DOHH2 (cell line): Measurements from ENCODE around the gene CRIM1.

Experiments used
- H3F3A ChIP-seq: fragments of 200-600 bp; sonication (generic), shearing (Covaris generic); 2 replicates; pipeline ENCODE4 v1.6.0; 2016; ENCODE audit warnings: antibody characterized with exemption, mild to moderate bottlenecking; ENCODE audit not compliant: control insufficient read depth, insufficient read depth
- H3K27ac ChIP-seq: fragments of 200-600 bp; sonication (generic); 2 replicates; pipeline ENCODE4 v1.5.1; 2014; ENCODE audit warnings: low read depth, mild to moderate bottlenecking, low read length, moderate library complexity
- H3K27me3 ChIP-seq: fragments of 200-600 bp; sonication (generic); 2 replicates; pipeline ENCODE4 v1.6.1; 2014; ENCODE audit warnings: mild to moderate bottlenecking, low read length, mixed read lengths; ENCODE audit not compliant: control insufficient read depth
- H3K36me3 ChIP-seq: fragments of 200-600 bp; sonication (generic); 2 replicates; pipeline ENCODE4 v1.6.1; 2014; ENCODE audit warnings: mild to moderate bottlenecking, low read length, moderate library complexity, mixed read lengths; ENCODE audit not compliant: control insufficient read depth
- H3K4me1 ChIP-seq: fragments of 200-600 bp; sonication (generic); 2 replicates; pipeline ENCODE4 v1.6.1; 2014; ENCODE audit warnings: mild to moderate bottlenecking, low read length, mixed read lengths; ENCODE audit not compliant: control insufficient read depth
- H3K4me2 ChIP-seq: fragments of 200-600 bp; sonication (generic); 2 replicates; pipeline ENCODE4 v1.6.0; 2014; ENCODE audit warnings: mild to moderate bottlenecking, low read length, moderate library complexity
- H3K4me3 ChIP-seq: fragments of 200-600 bp; sonication (generic); 2 replicates; pipeline ENCODE4 v1.5.1; 2014; ENCODE audit warnings: mild to moderate bottlenecking, low read length, mixed read lengths
- H3K79me2 ChIP-seq: fragments of 200-600 bp; sonication (generic); 2 replicates; pipeline ENCODE4 v1.6.1; 2014; ENCODE audit warnings: mild to moderate bottlenecking, low read length, mixed read lengths; ENCODE audit not compliant: control insufficient read depth
- H3K9me2 ChIP-seq: fragments of 200-600 bp; sonication (generic); replicated peaks from 2 replicates; pipeline ENCODE4 v1.6.1; 2014; ENCODE audit warnings: mild to moderate bottlenecking, low read length, mixed read lengths; ENCODE audit not compliant: control insufficient read depth
- H3K9me3 ChIP-seq: fragments of 200-600 bp; sonication (generic); 2 replicates; pipeline ENCODE4 v1.6.1; 2014; ENCODE audit warnings: antibody characterized with exemption, low read length, mixed read lengths; ENCODE audit not compliant: control insufficient read depth, insufficient read depth
- H4K20me1 ChIP-seq: fragments of 200-600 bp; sonication (generic); 2 replicates; pipeline ENCODE4 v1.6.0; 2014; ENCODE audit warnings: low read depth, mild to moderate bottlenecking, antibody characterized with exemption, low read length, moderate library complexity; ENCODE audit not compliant: control insufficient read depth, insufficient read depth
- EZH2phosphoT487 ChIP-seq: fragments of 200-600 bp; sonication (generic); IDR thresholded peaks from 2 replicates; pipeline ENCODE4 v1.6.1; 2017; ENCODE audit warnings: borderline replicate concordance, mild to moderate bottlenecking, antibody characterized with exemption, low read length, moderate library complexity, mixed read lengths
- TF ChIP-seq, protein P1 (sequence below): fragments of 200-600 bp; sonication (generic); IDR thresholded peaks from one replicate; pipeline ENCODE4 v1.5.1; 2014; ENCODE audit warnings: antibody characterized with exemption, mild to moderate bottlenecking, low read depth, low read length; ENCODE audit not compliant: poor library complexity, severe bottlenecking

The CRIM1 gene

DNA sequence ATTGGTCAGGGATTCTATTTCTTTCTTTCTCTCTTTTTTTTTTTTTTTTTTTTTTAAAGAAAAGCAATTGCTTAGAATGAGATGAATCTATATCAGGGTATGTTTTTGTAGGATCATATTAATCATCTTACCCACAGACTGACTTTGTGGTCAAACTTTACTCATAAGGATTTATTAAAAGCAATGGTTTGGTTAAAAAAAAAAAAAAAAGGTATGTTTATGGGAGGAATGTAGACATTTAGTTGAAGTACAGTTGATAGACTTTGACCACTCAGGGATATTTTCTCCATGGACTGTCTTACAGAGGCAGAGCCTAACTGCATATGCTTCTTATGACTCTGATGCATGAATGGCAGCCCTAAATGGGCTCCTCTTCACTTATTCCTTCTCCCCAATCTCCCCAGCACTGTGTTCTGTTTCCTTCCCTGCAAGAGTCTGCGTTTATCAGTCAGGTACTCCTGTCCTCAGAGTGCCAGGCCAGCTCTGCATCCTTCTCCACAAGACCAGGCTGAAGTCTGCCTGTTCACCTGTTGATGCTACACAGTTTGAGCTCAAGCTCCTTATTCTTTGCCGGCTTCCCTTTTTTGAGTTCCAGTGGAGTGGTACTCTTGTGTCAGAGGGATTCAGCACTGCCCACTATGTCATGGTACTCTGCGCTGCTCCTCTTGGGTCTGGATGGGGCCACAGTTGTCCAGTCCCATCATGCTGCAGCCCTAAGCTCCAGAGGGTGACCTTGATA, 24.3 kb downstream of the CRIM1 start:
- Histone ChIP-seq H3K9me2 (no peaks in the 10 kb centered on the region), H3K9me3 (no peaks in the 10 kb centered on the region), H3K27ac (no peak overlapping the region), H4K20me1 (no peaks in the 10 kb centered on the region; the same call in 1 of the 2 replicates), H3K79me2 (peaks cover 94% of the 10 kb centered on the region), H3F3A (no peaks in the 10 kb centered on the region), H3K4me3 (no peak overlapping the region), H3K4me2 (no peak overlapping the region), H3K4me1 (peaks cover 34% of the 10 kb centered on the region), H3K36me3 (peaks cover 18% of the 10 kb centered on the region), H3K27me3 (no peaks in the 10 kb centered on the region)
- no peak for TF ChIP-seq EZH2phosphoT487
- TF ChIP-seq, protein P1, sequence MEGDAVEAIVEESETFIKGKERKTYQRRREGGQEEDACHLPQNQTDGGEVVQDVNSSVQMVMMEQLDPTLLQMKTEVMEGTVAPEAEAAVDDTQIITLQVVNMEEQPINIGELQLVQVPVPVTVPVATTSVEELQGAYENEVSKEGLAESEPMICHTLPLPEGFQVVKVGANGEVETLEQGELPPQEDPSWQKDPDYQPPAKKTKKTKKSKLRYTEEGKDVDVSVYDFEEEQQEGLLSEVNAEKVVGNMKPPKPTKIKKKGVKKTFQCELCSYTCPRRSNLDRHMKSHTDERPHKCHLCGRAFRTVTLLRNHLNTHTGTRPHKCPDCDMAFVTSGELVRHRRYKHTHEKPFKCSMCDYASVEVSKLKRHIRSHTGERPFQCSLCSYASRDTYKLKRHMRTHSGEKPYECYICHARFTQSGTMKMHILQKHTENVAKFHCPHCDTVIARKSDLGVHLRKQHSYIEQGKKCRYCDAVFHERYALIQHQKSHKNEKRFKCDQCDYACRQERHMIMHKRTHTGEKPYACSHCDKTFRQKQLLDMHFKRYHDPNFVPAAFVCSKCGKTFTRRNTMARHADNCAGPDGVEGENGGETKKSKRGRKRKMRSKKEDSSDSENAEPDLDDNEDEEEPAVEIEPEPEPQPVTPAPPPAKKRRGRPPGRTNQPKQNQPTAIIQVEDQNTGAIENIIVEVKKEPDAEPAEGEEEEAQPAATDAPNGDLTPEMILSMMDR, result no peak

DNA sequence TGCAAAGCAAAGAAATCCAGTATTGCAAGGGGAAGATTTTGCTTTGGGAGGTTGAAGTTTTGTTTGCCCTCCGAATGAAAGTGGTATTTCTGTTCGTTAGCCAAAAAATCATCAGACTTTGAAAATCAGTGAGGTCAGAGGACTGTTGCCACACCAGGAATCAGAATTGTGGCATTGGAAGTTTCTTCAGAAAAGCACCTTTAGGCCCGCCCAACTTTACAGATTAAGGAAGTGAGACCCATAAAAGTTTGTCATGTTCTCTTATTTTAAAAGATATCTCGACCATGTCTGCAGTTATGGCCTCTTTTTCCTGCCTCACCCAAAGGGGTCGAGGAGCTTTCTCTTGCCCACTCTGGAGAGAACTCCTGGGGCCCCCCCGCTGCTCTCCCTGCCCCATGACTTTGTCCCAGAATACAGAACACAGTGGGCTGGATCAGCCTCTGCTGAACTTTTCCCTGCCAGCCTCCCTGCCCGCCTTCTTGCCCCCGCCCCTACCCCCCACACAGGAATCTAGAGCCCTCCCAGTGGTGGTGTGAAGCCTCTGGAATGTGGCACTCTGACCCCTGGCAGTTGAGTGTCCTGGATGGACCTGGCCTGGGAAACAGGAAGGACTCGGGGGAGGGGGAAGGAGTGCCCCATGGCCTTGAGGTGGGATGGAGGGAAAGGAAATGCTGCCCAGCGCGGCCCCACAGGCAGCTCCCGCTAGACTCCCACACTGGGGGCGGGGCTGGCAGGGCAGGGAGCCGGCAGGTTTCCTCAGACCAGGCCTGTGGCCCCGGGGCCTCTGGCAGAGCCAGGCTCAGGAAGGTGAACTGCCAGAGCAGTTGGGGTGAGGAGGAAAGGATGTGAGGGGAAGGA, 25.3 kb downstream of the CRIM1 start:
- Histone ChIP-seq H3K9me3 (no peaks in the 10 kb centered on the region), H3K27ac (no peak overlapping the region), H3K4me3 (no peak overlapping the region), H3F3A (no peaks in the 10 kb centered on the region), H3K36me3 (peaks cover 18% of the 10 kb centered on the region), H3K9me2 (no peaks in the 10 kb centered on the region), H3K79me2 (peaks cover 94% of the 10 kb centered on the region), H4K20me1 (no peaks in the 10 kb centered on the region; the same call in 1 of the 2 replicates), H3K4me1 (peaks cover 33% of the 10 kb centered on the region), H3K4me2 (no peak overlapping the region), H3K27me3 (no peaks in the 10 kb centered on the region)
- TF ChIP-seq, protein P1, result no peak
- no peak for TF ChIP-seq EZH2phosphoT487

DNA sequence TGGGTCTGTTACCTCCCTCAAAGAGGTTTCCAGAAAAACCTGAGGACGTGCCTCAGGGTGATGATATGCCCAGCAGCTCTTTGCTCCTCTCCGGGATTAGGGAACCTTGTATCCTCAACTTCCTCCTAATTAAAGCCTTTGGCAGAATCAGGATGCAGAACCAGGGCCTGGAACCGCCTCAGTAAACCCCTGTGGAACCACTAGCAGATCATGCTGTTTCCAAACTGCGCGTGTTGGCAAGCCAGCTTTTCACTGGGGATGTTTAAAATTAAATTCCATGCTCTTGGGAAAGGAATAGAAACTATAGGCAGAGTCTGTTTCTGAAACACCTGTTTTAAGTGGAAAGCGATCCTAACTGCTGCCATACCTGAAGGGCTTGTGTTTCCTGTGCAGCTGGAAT, 26.4 kb downstream of the CRIM1 start:
- H3K27ac ChIP-seq, result no peak overlapping the region
- no peak overlapping the region for H3K4me3 ChIP-seq
- no peaks in the 10 kb centered on the region for H3F3A ChIP-seq
- no peaks in the 10 kb centered on the region for H3K27me3 ChIP-seq
- TF ChIP-seq, protein P1, result no peak
- TF ChIP-seq EZH2phosphoT487, result no peak
- no peaks in the 10 kb centered on the region for H3K9me2 ChIP-seq
- no peaks in the 10 kb centered on the region; the same call in 1 of the 2 replicates for H4K20me1 ChIP-seq
- peaks cover 18% of the 10 kb centered on the region for H3K36me3 ChIP-seq
- peaks cover 28% of the 10 kb centered on the region for H3K4me1 ChIP-seq
- no peaks in the 10 kb centered on the region for H3K9me3 ChIP-seq
- H3K4me2 ChIP-seq, result no peak overlapping the region
- H3K79me2 ChIP-seq, result peaks cover 92% of the 10 kb centered on the region
